PC-3 (cell line): Measurements from ENCODE around the gene CRISPLD2. TPM values are rescaled to one million over a fixed set of nuclear protein-coding genes. Genes with fewer than 3 reads are reported as not detected.

Experiments used
- ATAC-seq: fragments of 200-7000 bp; cut with Tn5 transposase; 2 replicates; pipeline ENCODE4 v1.9.1; 2020; ENCODE audit warnings: mild to moderate bottlenecking, moderate library complexity
- BruUV-seq: library from RNA; stranded (reverse); fragments of 400-500 nt; replicated peaks from 2 replicates; lab custom pipeline; 2021; lab: Mats Ljungman, UMichigan
- CTCF ChIA-PET: fragments of 300-600 bp; sonication (Branson Sonifier 250); formaldehyde crosslinking; loops from one replicate; lab custom pipeline; 2022; ENCODE audit warnings: antibody characterized with exemption; lab: Charles Lee
- POLR2A ChIA-PET: fragments of 300-600 bp; sonication (Branson Sonifier 250); formaldehyde crosslinking; loops from one replicate; lab custom pipeline; 2022; ENCODE audit warnings: antibody characterized with exemption; ENCODE audit not compliant: unreplicated experiment; lab: Charles Lee
- DNase-seq: peaks from one replicate; pipeline ENCODE4 v3.0.0-alpha.2; 2015
- H2AFZ ChIP-seq: fragments of 300-600 bp; sonication (generic); 2 replicates; pipeline ENCODE4 v1.6.0; 2016; ENCODE audit warnings: antibody characterized with exemption, low read length
- H3F3A ChIP-seq: fragments of 300-600 bp; sonication (generic); one replicate; pipeline ENCODE4 v1.6.0; 2017; ENCODE audit warnings: antibody characterized with exemption, low read length, control low read depth, mild to moderate bottlenecking; ENCODE audit not compliant: unreplicated experiment
- H3K27ac ChIP-seq: fragments of 300-600 bp; sonication (generic); 2 replicates; pipeline ENCODE4 v1.5.1; 2016; ENCODE audit warnings: mild to moderate bottlenecking, low read length
- H3K27me3 ChIP-seq: fragments of 300-600 bp; sonication (generic); 2 replicates; pipeline ENCODE4 v1.6.1; 2016; ENCODE audit warnings: low read length, mixed read lengths
- H3K36me3 ChIP-seq: fragments of 300-600 bp; sonication (generic); 2 replicates; pipeline ENCODE4 v1.6.1; 2016; ENCODE audit warnings: low read depth, mixed run types, low read length, mixed read lengths
- H3K4me1 ChIP-seq: fragments of 300-600 bp; sonication (generic); 2 replicates; pipeline ENCODE4 v1.5.1; 2016; ENCODE audit warnings: low read length; ENCODE audit not compliant: insufficient read depth
- H3K4me2 ChIP-seq: fragments of 300-600 bp; sonication (generic); 2 replicates; pipeline ENCODE4 v1.6.0; 2016; ENCODE audit warnings: low read length
- H3K4me3 ChIP-seq: fragments of 300-600 bp; sonication (generic); 2 replicates; pipeline ENCODE4 v1.5.1; 2016; ENCODE audit warnings: mild to moderate bottlenecking, low read length, mixed read lengths
- H3K79me2 ChIP-seq: fragments of 300-600 bp; sonication (generic); 2 replicates; pipeline ENCODE4 v1.6.1; 2017; ENCODE audit warnings: low read length, mixed read lengths
- H3K9ac ChIP-seq: fragments of 300-600 bp; sonication (generic); 2 replicates; pipeline ENCODE4 v1.6.0; 2016; ENCODE audit warnings: mild to moderate bottlenecking, low read length
- H3K9me2 ChIP-seq: fragments of 300-600 bp; sonication (generic); replicated peaks from 2 replicates; pipeline ENCODE4 v1.6.1; 2016; ENCODE audit warnings: mixed run types, low read length, mixed read lengths
- H3K9me3 ChIP-seq: fragments of 300-600 bp; sonication (generic); 2 replicates; pipeline ENCODE4 v1.6.1; 2016; ENCODE audit warnings: low read length, mixed read lengths
- H4K20me1 ChIP-seq: fragments of 300-600 bp; sonication (generic); 2 replicates; pipeline ENCODE4 v1.6.1; 2016; ENCODE audit warnings: low read length, mixed read lengths
- EZH2 ChIP-seq: fragments of 300-600 bp; sonication (generic); IDR thresholded peaks from one replicate; pipeline ENCODE4 v1.6.1; 2017; ENCODE audit warnings: antibody characterized with exemption, mild to moderate bottlenecking, low read length; ENCODE audit not compliant: unreplicated experiment
- EZH2phosphoT487 ChIP-seq: fragments of 300-600 bp; sonication (generic); IDR thresholded peaks from 2 replicates; pipeline ENCODE4 v1.6.1; 2018; ENCODE audit warnings: mild to moderate bottlenecking, antibody characterized with exemption, low read length, borderline replicate concordance
- intact Hi-C: fragments of 100-400 bp; cut with micrococcal nuclease; formaldehyde crosslinking; loops from 2 replicates; pipeline ENCODE4 v1.9.0; 2023
- total RNA-seq: library from RNA; depleted of rRNA; stranded (reverse); fragments of >200 nt; gene quantifications from 2 replicates; pipeline ENCODE4 v1.2.3, GENCODE V29; 2014
- TF ChIP-seq, protein P1 (sequence below): fragments of 300-600 bp; sonication (generic); conservative IDR thresholded peaks from 2 replicates; pipeline ENCODE4 v1.5.1; 2017; ENCODE audit warnings: antibody characterized with exemption, low read depth, mild to moderate bottlenecking, low read length

CRISPLD2 gene
- total RNA-seq, 1 experiment from 2014 or later = 2.8 TPM

DNA sequence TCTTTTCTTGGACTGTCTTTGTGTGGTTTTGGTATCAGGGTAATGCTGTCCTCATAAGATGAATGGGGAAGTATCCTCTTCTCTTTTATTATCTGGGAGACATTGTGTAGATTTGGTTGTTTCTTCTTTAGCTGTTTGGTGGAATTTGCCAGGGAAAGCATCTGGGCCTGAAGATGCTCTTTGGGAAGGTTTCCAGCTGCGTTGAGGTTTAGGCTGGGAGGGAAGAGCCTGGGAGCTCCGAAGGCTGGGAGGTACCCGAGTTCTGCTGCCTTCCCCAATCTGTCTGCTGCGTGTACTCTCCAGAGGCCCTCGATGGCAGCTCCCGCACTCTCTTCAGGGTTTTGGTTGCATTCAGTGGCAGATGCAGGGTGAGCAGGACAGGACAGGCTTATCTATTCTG is 25.6 kb upstream of the CRISPLD2 start:
- CTCF ChIA-PET = no interaction called here
- no peak for TF ChIP-seq EZH2
- TF ChIP-seq, protein P1, sequence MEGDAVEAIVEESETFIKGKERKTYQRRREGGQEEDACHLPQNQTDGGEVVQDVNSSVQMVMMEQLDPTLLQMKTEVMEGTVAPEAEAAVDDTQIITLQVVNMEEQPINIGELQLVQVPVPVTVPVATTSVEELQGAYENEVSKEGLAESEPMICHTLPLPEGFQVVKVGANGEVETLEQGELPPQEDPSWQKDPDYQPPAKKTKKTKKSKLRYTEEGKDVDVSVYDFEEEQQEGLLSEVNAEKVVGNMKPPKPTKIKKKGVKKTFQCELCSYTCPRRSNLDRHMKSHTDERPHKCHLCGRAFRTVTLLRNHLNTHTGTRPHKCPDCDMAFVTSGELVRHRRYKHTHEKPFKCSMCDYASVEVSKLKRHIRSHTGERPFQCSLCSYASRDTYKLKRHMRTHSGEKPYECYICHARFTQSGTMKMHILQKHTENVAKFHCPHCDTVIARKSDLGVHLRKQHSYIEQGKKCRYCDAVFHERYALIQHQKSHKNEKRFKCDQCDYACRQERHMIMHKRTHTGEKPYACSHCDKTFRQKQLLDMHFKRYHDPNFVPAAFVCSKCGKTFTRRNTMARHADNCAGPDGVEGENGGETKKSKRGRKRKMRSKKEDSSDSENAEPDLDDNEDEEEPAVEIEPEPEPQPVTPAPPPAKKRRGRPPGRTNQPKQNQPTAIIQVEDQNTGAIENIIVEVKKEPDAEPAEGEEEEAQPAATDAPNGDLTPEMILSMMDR = no peak
- TF ChIP-seq EZH2phosphoT487 = no peak

DNA sequence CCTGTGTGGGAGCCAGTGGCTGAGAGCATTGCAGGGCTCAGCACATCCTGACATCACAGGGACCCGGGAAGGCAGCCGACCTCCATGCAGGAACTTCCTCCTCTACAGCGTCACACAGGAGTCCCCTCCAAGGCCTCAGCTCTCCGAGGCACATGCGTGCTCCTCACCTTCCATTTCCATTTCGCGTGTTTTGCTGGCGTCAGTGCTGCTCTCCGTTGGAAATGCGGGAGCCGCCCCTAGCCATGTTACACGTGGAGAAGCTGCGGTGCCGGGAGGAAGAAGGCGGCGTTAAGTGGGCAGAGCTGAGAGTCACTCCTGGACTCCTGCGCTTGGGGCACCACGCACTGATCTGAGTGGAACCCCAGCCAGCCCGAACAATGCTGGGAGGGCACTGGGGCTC is 25.2 kb upstream of the CRISPLD2 start:
- Histone ChIP-seq H3K4me2 (no peak overlapping the region), H3K36me3 (no peaks in the 10 kb centered on the region), H3F3A (no peaks in the 10 kb centered on the region), H2AFZ (no peak overlapping the region), H3K9ac (no peak overlapping the region), H3K79me2 (no peaks in the 10 kb centered on the region), H3K4me3 (no peak overlapping the region), H3K27ac (no peak overlapping the region), H3K9me2 (no peaks in the 10 kb centered on the region), H4K20me1 (no peaks in the 10 kb centered on the region), H3K27me3 (no peaks in the 10 kb centered on the region), H3K9me3 (no peaks in the 10 kb centered on the region), H3K4me1 (no peaks in the 10 kb centered on the region)
- CTCF ChIA-PET = no interaction called here
- intact Hi-C loops = no loop called here
- POLR2A ChIA-PET = no interaction called here
- no TSS peak for BruUV-seq
- ATAC-seq (no peak), DNase-seq (no peak)
- TF ChIP-seq, protein P1 = no peak
- no peak for TF ChIP-seq EZH2
- no peak for TF ChIP-seq EZH2phosphoT487

More for the DNA sequence above, 25.6 kb upstream of the CRISPLD2 start:
- no peaks in the 10 kb centered on the region for H3K9me3 ChIP-seq
- ATAC-seq = no peak
- no peak overlapping the region for H3K27ac ChIP-seq
- no peak overlapping the region for H3K4me2 ChIP-seq
- no peaks in the 10 kb centered on the region for H3K9me2 ChIP-seq
- no peaks in the 10 kb centered on the region for H3K4me1 ChIP-seq
- no peaks in the 10 kb centered on the region for H3F3A ChIP-seq
- no TSS peak for BruUV-seq
- H3K79me2 ChIP-seq = no peaks in the 10 kb centered on the region
- no peaks in the 10 kb centered on the region for H3K27me3 ChIP-seq
- no peaks in the 10 kb centered on the region for H4K20me1 ChIP-seq
- no peak for DNase-seq
- POLR2A ChIA-PET = no interaction called here
- intact Hi-C loops = no loop called here
- no peaks in the 10 kb centered on the region for H3K36me3 ChIP-seq
- no peak overlapping the region for H2AFZ ChIP-seq
- H3K4me3 ChIP-seq = no peak overlapping the region
- H3K9ac ChIP-seq = no peak overlapping the region

DNA sequence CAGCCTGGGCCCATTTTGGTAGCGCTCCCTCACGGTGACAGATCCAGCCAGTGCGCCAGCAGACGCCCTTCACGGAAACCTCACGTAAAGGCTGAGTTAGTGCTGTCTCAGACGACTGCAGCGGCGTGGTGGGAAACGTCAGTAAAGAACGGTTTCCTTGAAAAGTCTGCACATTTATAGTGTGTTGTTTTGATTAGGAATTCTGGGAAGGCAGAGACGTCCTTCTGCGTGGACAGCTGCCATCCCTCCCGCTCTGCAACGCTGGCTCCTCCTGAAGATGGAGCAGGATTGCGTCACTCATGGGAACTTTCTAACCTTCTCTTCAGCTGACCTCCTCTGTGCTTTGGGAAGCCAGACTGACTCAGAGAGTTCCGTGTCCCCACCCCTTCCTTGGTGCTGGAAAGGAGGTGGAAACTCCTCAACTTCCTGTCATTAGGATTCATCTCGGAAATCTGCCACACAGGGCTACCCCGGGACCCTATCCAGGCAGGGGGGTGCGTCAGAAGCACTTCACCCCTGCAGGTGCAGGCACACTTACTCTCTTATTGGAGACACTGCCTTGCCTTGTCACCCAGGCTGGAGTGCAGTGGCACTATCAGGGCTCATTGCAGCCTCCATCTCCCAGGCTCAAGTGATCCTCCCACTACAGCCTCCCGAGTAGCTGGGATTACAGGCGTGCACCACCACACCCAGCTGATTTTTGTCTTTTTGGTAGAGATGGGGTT is 24.3 kb upstream of the CRISPLD2 start:
- CTCF ChIA-PET = no interaction called here
- BruUV-seq = no TSS peak

More for the DNA sequence above, 24.3 kb upstream of the CRISPLD2 start:
- Histone ChIP-seq H4K20me1 (no peaks in the 10 kb centered on the region), H3F3A (no peaks in the 10 kb centered on the region), H3K27ac (no peak overlapping the region), H3K4me2 (no peak overlapping the region), H3K9me2 (no peaks in the 10 kb centered on the region), H3K79me2 (no peaks in the 10 kb centered on the region), H3K9ac (no peak overlapping the region), H3K4me1 (no peaks in the 10 kb centered on the region), H3K4me3 (no peak overlapping the region), H3K27me3 (no peaks in the 10 kb centered on the region), H3K9me3 (no peaks in the 10 kb centered on the region), H3K36me3 (no peaks in the 10 kb centered on the region), H2AFZ (no peak overlapping the region)
- DNase-seq (no peak), ATAC-seq (no peak)
- no peak for TF ChIP-seq EZH2
- no peak for TF ChIP-seq EZH2phosphoT487
- TF ChIP-seq, protein P1 = no peak
- intact Hi-C loops = no loop called here
- POLR2A ChIA-PET = no interaction called here
